Measurements from ENCODE around the gene STING1.

GRCh38 chr5:139457653-139458306 lies 24.8 kb downstream of the STING1 start:
- no peak for TF ChIP-seq SUZ12 (IDR thresholded peaks at IDR 0.05; ENCODE audit: extremely low read depth, insufficient read depth, insufficient read length)
- no peak for TF ChIP-seq ZNF274 (IDR thresholded peaks at IDR 0.05; ENCODE audit: low read depth, low read length)
- no peak for TF ChIP-seq YY1 (IDR thresholded peaks at IDR 0.05; ENCODE audit: insufficient read depth, insufficient read length)

Data from NT2/D1 (cell line).